ENCODE results near the gene PTPRD.

Gene PTPRD

DNA sequence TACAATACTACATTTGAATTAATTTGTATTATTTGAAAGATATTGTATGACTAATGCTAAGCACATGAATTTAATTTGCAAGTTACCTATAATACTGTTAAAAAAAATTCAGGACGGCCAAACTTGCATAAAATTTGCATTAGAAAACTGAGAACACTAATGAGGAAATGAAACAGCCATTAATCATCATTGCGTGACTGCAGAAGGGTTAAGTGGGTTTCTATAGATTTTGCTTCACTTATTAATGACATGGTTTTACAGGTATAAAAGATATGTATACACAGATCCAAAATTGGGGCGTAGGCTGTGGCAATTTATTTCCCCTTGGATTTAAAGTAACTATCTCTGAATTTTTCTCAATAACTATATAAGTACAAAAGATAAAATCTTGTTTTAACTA is 882.6 kb downstream of the PTPRD start:
- Mint-ChIP-seq H3K36me3 (ENCODE audit: low read depth) (no peaks in the 10 kb centered on the region), H3K27ac (no peak overlapping the region), H3K4me1 (no peaks in the 10 kb centered on the region), H3K27me3 (no peaks in the 10 kb centered on the region), H3K4me3 (no peak overlapping the region), H3K9me3 (peaks cover 16% of the 10 kb centered on the region)
- DNase-seq = no peak
- ATAC-seq = no peak

DNA sequence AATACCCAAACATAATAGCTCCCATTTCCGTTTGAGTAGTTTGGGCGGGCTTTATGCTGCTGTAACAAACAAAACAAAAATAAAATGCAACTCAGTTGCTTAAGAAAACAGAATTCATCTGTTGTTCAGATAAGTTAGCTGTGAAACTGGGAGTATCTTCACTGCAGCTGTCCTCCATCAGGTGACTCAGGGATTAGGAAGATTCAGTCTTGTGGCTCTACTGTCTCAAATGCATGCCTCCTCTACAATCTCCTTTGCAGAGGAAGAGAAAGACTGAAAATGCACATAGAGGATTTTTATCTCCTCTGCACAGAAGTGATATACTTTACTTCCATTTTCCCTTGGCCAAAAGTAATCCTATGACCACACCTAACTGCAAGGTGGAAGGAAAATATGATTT is 883.7 kb downstream of the PTPRD start:
- Mint-ChIP-seq H3K4me3 (no peak overlapping the region), H3K27ac (no peak overlapping the region), H3K27me3 (no peaks in the 10 kb centered on the region), H3K4me1 (no peaks in the 10 kb centered on the region), H3K9me3 (peaks cover 21% of the 10 kb centered on the region), H3K36me3 (ENCODE audit: low read depth) (no peaks in the 10 kb centered on the region)
- DNase-seq (no peak), ATAC-seq (no peak)

- no peaks in the 10 kb centered on the region for H3K4me1 Mint-ChIP-seq
- H3K27ac Mint-ChIP-seq = no peak overlapping the region
- H3K4me3 Mint-ChIP-seq = no peak overlapping the region
- no peaks in the 10 kb centered on the region for H3K27me3 Mint-ChIP-seq
- H3K36me3 Mint-ChIP-seq (ENCODE audit: low read depth) = no peaks in the 10 kb centered on the region
- peaks cover under 1% of the 10 kb centered on the region for H3K9me3 Mint-ChIP-seq
- ATAC-seq (no peak), DNase-seq (no peak)
Observed at GRCh38 chr9:9719373-9720112, 893.3 kb downstream of the PTPRD start.

DNA sequence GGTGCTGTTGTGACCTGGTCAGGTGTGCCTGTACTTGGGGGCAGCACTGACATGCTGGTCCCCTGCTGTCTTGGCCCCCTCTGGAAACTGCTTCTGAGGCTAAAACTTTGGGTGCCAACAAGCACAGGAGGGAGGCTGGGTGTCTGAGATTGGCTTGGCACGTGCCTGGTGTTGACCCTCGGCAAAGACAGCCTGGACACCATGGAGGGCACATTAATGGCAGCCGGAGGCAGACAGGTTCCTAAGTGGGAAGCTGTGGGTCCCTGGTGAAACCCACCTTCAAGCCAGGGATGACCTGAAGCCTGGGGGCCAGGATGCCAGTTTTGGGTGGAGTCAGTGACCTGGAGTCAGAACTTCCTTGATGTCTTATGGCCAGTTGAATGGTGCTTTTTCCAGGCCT is 894.1 kb downstream of the PTPRD start:
- Mint-ChIP-seq H3K27ac (no peak overlapping the region), H3K4me3 (no peak overlapping the region), H3K9me3 (no peaks in the 10 kb centered on the region), H3K27me3 (no peaks in the 10 kb centered on the region), H3K4me1 (no peaks in the 10 kb centered on the region), H3K36me3 (ENCODE audit: low read depth) (no peaks in the 10 kb centered on the region)
- DNase-seq = no peak
- no peak for ATAC-seq

GRCh38 chr9:9679433-9679832 is 933.4 kb downstream of the PTPRD start:
- Mint-ChIP-seq H3K27me3 (no peaks in the 10 kb centered on the region), H3K9me3 (no peaks in the 10 kb centered on the region), H3K4me1 (no peaks in the 10 kb centered on the region), H3K4me3 (no peak overlapping the region), H3K36me3 (ENCODE audit: low read depth) (no peaks in the 10 kb centered on the region), H3K27ac (no peak overlapping the region)
- DNase-seq (no peak), ATAC-seq (no peak)

GRCh38 chr9:9674461-9674860 is 938.3 kb downstream of the PTPRD start:
- no peak for ATAC-seq
- Mint-ChIP-seq H3K4me1 (no peaks in the 10 kb centered on the region), H3K4me3 (no peak overlapping the region), H3K9me3 (peaks cover 4% of the 10 kb centered on the region), H3K27me3 (no peaks in the 10 kb centered on the region), H3K27ac (no peak overlapping the region), H3K36me3 (ENCODE audit: low read depth) (no peaks in the 10 kb centered on the region)
- DNase-seq = no peak

DNA sequence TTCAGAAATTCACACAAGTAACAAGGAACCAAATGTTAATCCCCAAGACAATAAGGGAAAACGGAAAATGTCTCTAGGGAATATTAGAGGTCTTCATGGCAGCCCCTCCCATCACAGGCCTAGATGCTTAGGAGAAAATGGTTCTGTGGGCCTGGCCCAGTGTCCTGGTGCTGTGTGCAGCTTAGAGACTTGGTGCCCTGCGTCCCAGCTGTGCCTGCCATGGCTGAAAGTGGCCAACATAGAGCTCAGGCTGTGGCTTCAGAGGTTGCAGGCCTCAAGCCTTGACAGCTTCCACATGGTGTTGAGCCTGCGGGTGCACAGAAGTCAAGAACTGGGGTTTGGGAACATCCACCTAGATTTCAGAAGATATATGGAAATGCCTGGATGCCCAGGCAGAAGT is 942.3 kb downstream of the PTPRD start:
- no peaks in the 10 kb centered on the region for H3K4me1 Mint-ChIP-seq
- H3K27ac Mint-ChIP-seq = no peak overlapping the region
- no peak overlapping the region for H3K4me3 Mint-ChIP-seq
- H3K27me3 Mint-ChIP-seq = no peaks in the 10 kb centered on the region
- ATAC-seq = no peak
- H3K9me3 Mint-ChIP-seq = peaks cover 4% of the 10 kb centered on the region
- DNase-seq = no peak
- H3K36me3 Mint-ChIP-seq (ENCODE audit: low read depth) = no peaks in the 10 kb centered on the region

DNA sequence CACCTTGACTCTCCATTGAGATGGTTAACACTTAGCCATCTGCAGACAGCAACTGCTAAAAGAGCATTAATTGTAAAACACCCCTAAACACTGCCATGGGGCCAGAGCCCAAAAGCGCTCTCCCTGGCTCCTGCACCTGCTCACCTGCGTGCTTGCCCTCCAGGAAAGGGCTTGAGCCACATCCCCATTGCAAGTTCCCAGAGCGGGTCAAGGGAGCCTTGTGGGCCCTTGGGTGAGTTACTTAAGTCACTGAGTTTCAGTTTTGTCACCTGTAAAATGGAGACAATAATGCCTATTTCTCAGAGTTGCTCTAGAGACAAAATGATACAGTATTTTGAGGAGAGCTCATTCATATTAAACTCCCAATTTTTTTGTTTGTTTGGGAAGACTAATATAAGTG is 967.8 kb downstream of the PTPRD start:
- no peak overlapping the region for H3K4me3 Mint-ChIP-seq
- no peaks in the 10 kb centered on the region for H3K36me3 Mint-ChIP-seq (ENCODE audit: low read depth)
- ATAC-seq (peak; percentile 28), DNase-seq (no peak)
- H3K4me1 Mint-ChIP-seq = no peaks in the 10 kb centered on the region
- H3K27ac Mint-ChIP-seq = no peak overlapping the region
- H3K9me3 Mint-ChIP-seq = no peaks in the 10 kb centered on the region
- H3K27me3 Mint-ChIP-seq = no peaks in the 10 kb centered on the region

- Mint-ChIP-seq H3K4me3 (no peak overlapping the region), H3K36me3 (ENCODE audit: low read depth) (no peaks in the 10 kb centered on the region), H3K4me1 (no peaks in the 10 kb centered on the region), H3K27ac (no peak overlapping the region), H3K27me3 (no peaks in the 10 kb centered on the region), H3K9me3 (no peaks in the 10 kb centered on the region)
- DNase-seq (no peak), ATAC-seq (no peak)
Observed at GRCh38 chr9:9631284-9631683, 981.5 kb downstream of the PTPRD start.

GRCh38 chr9:9625248-9625647 is 987.6 kb downstream of the PTPRD start:
- Mint-ChIP-seq H3K36me3 (ENCODE audit: low read depth) (no peaks in the 10 kb centered on the region), H3K27ac (no peak overlapping the region), H3K9me3 (no peaks in the 10 kb centered on the region), H3K4me3 (no peak overlapping the region), H3K4me1 (no peaks in the 10 kb centered on the region), H3K27me3 (no peaks in the 10 kb centered on the region)
- ATAC-seq (no peak), DNase-seq (no peak)

DNA sequence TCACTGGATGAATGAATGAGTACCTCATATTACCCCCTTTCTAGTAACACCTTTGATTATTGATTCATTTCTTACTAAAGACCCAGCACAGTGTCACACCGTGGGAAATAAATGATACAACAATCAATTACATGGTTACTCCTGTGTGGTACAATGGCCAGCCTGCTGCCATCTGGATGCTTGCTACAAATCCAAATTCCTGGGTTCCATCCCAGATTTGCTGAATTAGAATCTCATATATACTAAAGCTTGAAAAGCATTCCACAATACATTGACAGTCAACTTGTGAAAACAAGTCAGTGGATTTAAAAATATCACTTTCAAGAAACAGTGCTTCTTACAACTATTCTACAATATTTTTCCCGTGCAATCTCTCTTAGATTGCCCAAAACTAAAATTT is 989.3 kb downstream of the PTPRD start:
- Mint-ChIP-seq H3K9me3 (no peaks in the 10 kb centered on the region), H3K27ac (no peak overlapping the region), H3K4me3 (no peak overlapping the region), H3K36me3 (ENCODE audit: low read depth) (no peaks in the 10 kb centered on the region), H3K27me3 (no peaks in the 10 kb centered on the region), H3K4me1 (no peaks in the 10 kb centered on the region)
- ATAC-seq = no peak
- DNase-seq = no peak

DNA sequence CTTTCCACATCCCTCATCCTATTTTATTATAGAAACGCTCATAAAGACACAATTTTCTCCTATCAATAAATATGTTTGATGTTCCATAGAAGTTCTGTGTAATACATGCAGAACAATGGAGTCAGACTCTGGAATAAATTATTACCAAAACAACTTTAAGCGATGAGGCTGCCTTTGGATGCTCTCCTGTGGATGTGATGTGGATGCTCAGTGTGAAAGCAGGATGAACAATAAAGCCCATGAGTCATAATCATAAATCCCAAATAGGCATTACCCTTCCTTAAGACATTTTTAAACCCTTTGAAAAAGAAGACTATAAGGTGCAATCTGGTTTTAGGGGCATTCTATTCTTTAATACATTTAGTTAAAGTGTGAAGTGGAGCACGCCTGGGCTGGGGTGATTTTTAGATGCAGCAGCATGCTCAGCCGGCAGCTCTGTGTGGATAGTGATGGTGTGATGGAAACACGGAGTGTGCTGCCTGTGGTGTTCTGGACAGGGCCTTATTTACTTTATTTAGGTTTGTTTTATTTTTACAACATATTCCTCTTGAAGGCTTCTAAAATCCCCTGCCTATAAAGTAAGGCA is 991.4 kb downstream of the PTPRD start:
- H3K36me3 Mint-ChIP-seq (ENCODE audit: low read depth) = no peaks in the 10 kb centered on the region
- ATAC-seq = no peak
- peaks cover 5% of the 10 kb centered on the region for H3K9me3 Mint-ChIP-seq
- no peak overlapping the region for H3K4me3 Mint-ChIP-seq
- DNase-seq = no peak
- H3K27ac Mint-ChIP-seq = no peak overlapping the region
- H3K4me1 Mint-ChIP-seq = no peaks in the 10 kb centered on the region
- H3K27me3 Mint-ChIP-seq = no peaks in the 10 kb centered on the region

DNA sequence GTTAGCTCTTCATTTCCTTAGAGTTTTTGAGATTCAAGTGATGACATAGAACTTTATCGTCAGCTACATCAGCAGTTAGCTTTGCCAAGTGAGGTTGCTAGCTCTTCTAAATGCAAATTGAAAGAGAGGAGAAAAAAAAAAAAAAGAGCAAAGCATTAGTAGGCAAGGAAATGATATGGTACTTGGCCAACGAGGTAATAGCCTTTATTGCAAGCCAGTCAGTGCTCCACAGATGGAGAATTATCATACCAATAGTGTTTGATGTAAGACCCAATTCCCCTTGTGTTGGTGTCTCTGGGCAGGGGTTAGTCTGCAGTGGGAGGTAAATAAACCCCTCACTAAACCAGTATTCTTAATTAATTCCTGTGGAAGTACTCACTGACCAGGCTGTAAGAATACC is 992.1 kb downstream of the PTPRD start:
- DNase-seq (no peak), ATAC-seq (no peak)
- peaks cover 5% of the 10 kb centered on the region for H3K9me3 Mint-ChIP-seq
- no peak overlapping the region for H3K4me3 Mint-ChIP-seq
- H3K27ac Mint-ChIP-seq = no peak overlapping the region
- H3K4me1 Mint-ChIP-seq = no peaks in the 10 kb centered on the region
- no peaks in the 10 kb centered on the region for H3K36me3 Mint-ChIP-seq (ENCODE audit: low read depth)
- H3K27me3 Mint-ChIP-seq = no peaks in the 10 kb centered on the region

DNA sequence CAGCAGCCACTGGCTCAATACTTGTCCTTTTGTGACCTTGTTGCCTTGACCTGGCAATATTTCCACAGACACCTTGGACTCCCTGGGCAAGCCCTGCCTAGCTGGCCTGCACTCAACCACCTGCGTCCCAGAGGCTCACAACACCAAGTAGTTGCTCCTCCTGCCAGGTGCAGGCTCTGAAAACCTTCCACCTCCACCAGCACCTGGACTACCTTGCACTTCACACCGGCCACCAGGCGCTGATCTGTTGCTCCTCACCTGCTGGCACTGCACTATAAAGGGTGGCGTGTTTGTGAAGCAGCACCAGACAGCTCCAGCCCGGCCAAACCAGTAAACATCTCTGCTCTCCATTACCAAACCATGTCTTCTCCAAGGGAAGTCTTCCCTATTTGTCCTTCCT is 997.7 kb downstream of the PTPRD start:
- Mint-ChIP-seq H3K4me1 (peaks cover 11% of the 10 kb centered on the region), H3K9me3 (peaks cover 5% of the 10 kb centered on the region), H3K36me3 (ENCODE audit: low read depth) (no peaks in the 10 kb centered on the region), H3K27ac (no peak overlapping the region), H3K4me3 (no peak overlapping the region), H3K27me3 (no peaks in the 10 kb centered on the region)
- ATAC-seq = no peak
- DNase-seq = no peak

DNA sequence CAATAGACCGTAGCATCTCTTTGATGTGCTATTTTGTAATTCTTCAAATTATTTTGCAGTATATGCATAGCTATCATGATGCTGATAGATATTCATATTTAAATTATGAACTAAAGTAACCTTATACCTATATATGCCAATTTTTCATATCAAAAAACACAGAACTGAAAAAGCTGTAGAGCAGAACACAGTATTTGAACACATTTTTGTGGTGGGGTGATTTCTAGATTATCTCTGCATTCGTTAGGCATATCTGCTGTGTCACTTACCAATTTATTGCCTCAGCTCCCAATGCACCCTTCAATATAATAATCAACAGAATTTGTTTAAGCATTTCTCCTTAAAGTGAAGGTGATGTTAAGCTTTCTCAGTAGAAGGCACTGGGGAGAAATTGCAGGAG is 998.2 kb downstream of the PTPRD start:
- Mint-ChIP-seq H3K4me3 (no peak overlapping the region), H3K9me3 (peaks cover 5% of the 10 kb centered on the region), H3K27me3 (no peaks in the 10 kb centered on the region), H3K4me1 (peaks cover 11% of the 10 kb centered on the region), H3K27ac (no peak overlapping the region), H3K36me3 (ENCODE audit: low read depth) (no peaks in the 10 kb centered on the region)
- DNase-seq = no peak
- ATAC-seq = no peak

- DNase-seq (no peak), ATAC-seq (no peak)
- Mint-ChIP-seq H3K4me1 (peaks cover 11% of the 10 kb centered on the region), H3K27ac (no peak overlapping the region), H3K9me3 (no peaks in the 10 kb centered on the region), H3K4me3 (no peak overlapping the region), H3K36me3 (ENCODE audit: low read depth) (no peaks in the 10 kb centered on the region), H3K27me3 (no peaks in the 10 kb centered on the region)
Observed at GRCh38 chr9:9612755-9613154, 1000.0 kb downstream of the PTPRD start.

All from activated naive CD8-positive, alpha-beta T cell treated with anti-CD3 and anti-CD28 coated beads, Interleukin-2, amount 50 U/mL, for 24 hours (primary cell).